Peyer's patch (tissue), 4 donors: ENCODE measurements around the gene SMTN. TPM values are rescaled to one million over a fixed set of nuclear protein-coding genes. Genes with fewer than 3 reads are reported as not detected.
A peak's percentile ranks its signal among the peaks of the same experiment; 100 is the strongest.

ENCODE experiments used
- DNase-seq, 3 donors: peaks; one replicate each; pipeline ENCODE4 v3.0.0-alpha.2; 2017 to 2019
- H3K27ac ChIP-seq, 4 donors: fragments of 200-600 bp; sonication (generic); one replicate each; pipeline ENCODE4 v1.5.1; 2016 to 2019
- H3K27me3 ChIP-seq, 2 donors: fragments of 200-600 bp; sonication (generic); one replicate each; pipeline ENCODE4 v1.5.1; 2019
- H3K36me3 ChIP-seq, 3 donors: fragments of 200-600 bp; sonication (generic); one replicate each; pipeline ENCODE4 v1.5.1; 2016 to 2019
- H3K4me1 ChIP-seq, 4 donors: fragments of 200-600 bp; sonication (generic); one replicate each; pipeline ENCODE4 v1.5.1; 2016 to 2019
- H3K4me3 ChIP-seq, 4 donors: fragments of 200-600 bp; sonication (generic); 1 replicate in 3 of 4; 2 replicates in 1 of 4; pipeline ENCODE4 v1.5.1; 2016 to 2019; ENCODE audit warnings: mild to moderate bottlenecking in 1 of 4
- H3K9me3 ChIP-seq, 4 donors: fragments of 200-600 bp; sonication (generic); one replicate each; pipeline ENCODE4 v1.5.1; 2016 to 2019; ENCODE audit warnings: mild to moderate bottlenecking in 1 of 4
- POLR2A ChIP-seq, 2 donors: fragments of 450-650 bp; IDR thresholded peaks; one replicate each; pipeline ENCODE4 v1.5.1; 2017; ENCODE audit warnings: antibody characterized with exemption in 2 of 2, mild to moderate bottlenecking in 2 of 2, moderate library complexity in 2 of 2
- total RNA-seq, 4 donors: library from RNA; depleted of rRNA; stranded (reverse); fragments of >200 nt; gene quantifications; one replicate each; pipeline ENCODE4 v1.1.0, GENCODE V29; 2016
- TF ChIP-seq, protein P1 (sequence below), 6 experiments: fragments of 450-650 bp in 4 of 6; fragments of 200-600 bp in 2 of 6; sonication (generic) in 1 of 6; IDR thresholded peaks; one replicate each; pipeline ENCODE4 v1.5.1; 2017 to 2019; ENCODE audit warnings: antibody characterized with exemption in 6 of 6, mild to moderate bottlenecking in 3 of 6, moderate library complexity in 1 of 6

SMTN gene
- 100 to 1,000 TPM in 1 of 4 donors, 10 to 100 TPM in 3; 23.1 to 124 (median 75.9) TPM for total RNA-seq

DNA sequence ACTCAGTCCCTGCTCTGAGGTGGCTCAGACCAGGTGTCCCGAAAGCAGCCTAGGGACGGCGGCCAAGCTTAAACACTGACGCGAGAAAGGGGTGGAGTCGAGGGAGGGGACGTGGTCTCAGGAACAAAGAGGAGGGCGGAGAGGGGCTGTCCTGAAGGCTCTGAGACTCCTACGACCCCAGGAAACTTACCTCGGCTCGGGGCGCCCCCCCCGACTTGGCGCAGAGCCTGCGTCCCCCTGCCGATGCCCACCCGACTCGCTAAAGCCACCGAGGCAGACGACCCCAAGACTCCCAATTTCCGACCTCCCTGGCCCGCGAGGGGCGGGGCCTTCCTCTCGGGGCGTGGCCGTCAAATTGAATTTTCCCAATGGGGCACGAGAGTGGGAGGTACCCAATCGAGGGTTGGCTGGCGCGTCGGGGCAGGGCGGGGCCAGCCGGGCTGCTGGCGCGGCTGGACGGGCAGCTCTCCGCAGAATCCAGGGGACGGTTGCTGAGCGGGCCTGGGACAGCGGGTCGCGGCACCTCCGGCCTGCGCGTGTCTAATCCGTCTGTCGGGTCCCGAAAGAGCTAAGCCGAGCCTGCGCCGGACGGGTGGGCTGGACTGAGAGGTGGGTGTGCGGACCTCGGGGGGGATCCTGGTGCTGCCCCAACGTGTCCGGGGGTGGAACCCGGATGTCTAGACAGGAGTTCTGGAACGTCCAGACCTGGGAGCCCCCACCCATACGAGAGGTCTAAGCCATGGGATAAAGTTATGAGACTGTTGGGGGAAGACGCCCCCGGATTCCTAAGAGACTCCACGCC, at the start of gene SMTN:
Gene SMTN, plus strand, starts transcription at position 471 of the 802 bp plus-strand sequence. CDS start 1,941 bp downstream, outside the sequence.
- Histone ChIP-seq H3K9me3 (no peaks in the 10 kb centered on the region), H3K27me3 (no peaks in the 10 kb centered on the region), H3K36me3 (no peaks in the 10 kb centered on the region), H3K4me1 (peaks cover 4 to 64% (median 7%) of the 10 kb centered on the region in 4 donors), H3K4me3 (peak within 1 kb of the TSS; percentile 56 to 85 (median 68)), H3K27ac (peak within 1 kb of the TSS; percentile 75 to 94 (median 85))
- TF ChIP-seq, protein P1, sequence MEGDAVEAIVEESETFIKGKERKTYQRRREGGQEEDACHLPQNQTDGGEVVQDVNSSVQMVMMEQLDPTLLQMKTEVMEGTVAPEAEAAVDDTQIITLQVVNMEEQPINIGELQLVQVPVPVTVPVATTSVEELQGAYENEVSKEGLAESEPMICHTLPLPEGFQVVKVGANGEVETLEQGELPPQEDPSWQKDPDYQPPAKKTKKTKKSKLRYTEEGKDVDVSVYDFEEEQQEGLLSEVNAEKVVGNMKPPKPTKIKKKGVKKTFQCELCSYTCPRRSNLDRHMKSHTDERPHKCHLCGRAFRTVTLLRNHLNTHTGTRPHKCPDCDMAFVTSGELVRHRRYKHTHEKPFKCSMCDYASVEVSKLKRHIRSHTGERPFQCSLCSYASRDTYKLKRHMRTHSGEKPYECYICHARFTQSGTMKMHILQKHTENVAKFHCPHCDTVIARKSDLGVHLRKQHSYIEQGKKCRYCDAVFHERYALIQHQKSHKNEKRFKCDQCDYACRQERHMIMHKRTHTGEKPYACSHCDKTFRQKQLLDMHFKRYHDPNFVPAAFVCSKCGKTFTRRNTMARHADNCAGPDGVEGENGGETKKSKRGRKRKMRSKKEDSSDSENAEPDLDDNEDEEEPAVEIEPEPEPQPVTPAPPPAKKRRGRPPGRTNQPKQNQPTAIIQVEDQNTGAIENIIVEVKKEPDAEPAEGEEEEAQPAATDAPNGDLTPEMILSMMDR (IDR thresholded peaks at IDR 0.05), result peak in 1 of 6 experiments; percentile 3
- TF ChIP-seq POLR2A (IDR thresholded peaks at IDR 0.05), result peak; percentile 86 to 95
- peak; percentile 90 to 97 (median 97) for DNase-seq

DNA sequence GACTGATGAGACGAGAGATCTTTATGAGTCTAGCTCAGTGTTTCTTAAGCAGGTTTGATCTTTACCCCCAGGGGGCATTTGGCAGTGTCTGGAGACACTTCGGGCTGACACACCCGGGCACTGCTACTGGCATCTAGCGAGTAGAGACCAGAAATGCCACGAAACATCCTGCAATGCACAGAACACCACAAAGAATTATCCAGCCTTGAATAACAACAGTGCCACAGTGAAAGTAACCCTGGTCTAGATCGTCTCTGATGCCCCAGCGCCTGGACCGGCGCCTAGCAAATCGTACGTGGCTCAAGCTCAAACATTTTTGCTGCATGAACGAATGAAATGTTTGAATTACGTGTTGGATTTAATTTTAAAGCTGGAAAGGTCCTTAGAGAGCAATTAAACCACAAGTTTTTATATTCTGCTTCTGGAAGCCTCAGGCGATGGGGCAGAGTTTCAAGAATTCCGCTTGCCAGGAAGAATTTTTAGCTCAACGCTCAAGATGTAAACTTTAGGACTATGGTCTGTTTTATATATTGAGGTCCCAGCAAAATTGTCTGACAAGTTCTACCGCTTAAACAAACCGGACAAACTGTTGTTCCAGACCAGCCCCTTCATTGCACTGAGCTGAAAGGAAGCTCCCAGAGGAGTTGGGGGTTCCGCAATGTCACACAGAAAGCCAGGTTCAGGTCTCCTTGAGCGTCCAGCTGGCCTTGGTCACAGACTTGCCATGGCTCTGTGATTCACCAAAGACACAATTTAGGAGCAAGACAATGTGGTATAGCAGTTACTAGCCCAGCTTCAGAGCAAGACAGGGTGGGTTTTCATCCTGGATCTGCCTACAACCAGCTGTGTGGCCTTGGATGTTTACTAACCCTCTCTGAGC, 44.2 kb upstream of the SMTN start:
- DNase-seq, result peak in 1 of 3 donors; percentile 72
- Histone ChIP-seq H3K4me3 (peak overlapping the region in 1 of 4 donors; percentile 3), H3K27me3 (no peaks in the 10 kb centered on the region), H3K36me3 (no peaks in the 10 kb centered on the region), H3K4me1 (peaks cover 0 to 20% (median 0%) of the 10 kb centered on the region in 4 donors), H3K27ac (peak overlapping the region in 3 of 4 donors; percentile 27 to 78 (median 59)), H3K9me3 (no peaks in the 10 kb centered on the region)
- TF ChIP-seq, protein P1 (IDR thresholded peaks at IDR 0.05), result peak in 2 of 6 experiments; percentile 38 to 40
- no peak for TF ChIP-seq POLR2A (IDR thresholded peaks at IDR 0.05)

DNA sequence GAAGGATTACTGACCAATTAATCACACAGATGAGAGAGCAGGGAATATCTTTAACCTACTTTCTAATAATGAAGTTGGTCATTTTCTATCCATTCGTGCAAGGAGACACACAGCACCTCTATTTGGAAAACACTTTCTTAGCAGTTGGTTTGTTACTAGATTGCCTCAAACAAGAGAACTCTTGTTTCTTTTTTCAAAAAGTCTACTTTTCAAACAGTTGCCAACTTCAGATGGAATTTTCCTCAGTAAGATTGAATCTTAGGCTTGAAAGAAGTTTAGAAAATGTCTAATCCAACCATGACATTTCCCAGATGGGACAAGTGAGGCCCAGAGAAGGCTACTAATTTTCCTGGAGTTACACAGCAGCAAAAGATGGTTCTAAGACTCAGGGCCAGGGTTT, 42.4 kb upstream of the SMTN start:
- H3K27me3 ChIP-seq, result no peaks in the 10 kb centered on the region
- no peaks in the 10 kb centered on the region for H3K9me3 ChIP-seq
- H3K4me1 ChIP-seq, result peaks cover 0 to 20% (median 0%) of the 10 kb centered on the region in 4 donors
- H3K27ac ChIP-seq, result peak overlapping the region in 3 of 4 donors; percentile 43 to 78 (median 62)
- H3K36me3 ChIP-seq, result no peaks in the 10 kb centered on the region
- TF ChIP-seq, protein P1 (IDR thresholded peaks at IDR 0.05), result no peak
- no peak for TF ChIP-seq POLR2A (IDR thresholded peaks at IDR 0.05)
- no peak for DNase-seq
- no peak overlapping the region for H3K4me3 ChIP-seq

DNA sequence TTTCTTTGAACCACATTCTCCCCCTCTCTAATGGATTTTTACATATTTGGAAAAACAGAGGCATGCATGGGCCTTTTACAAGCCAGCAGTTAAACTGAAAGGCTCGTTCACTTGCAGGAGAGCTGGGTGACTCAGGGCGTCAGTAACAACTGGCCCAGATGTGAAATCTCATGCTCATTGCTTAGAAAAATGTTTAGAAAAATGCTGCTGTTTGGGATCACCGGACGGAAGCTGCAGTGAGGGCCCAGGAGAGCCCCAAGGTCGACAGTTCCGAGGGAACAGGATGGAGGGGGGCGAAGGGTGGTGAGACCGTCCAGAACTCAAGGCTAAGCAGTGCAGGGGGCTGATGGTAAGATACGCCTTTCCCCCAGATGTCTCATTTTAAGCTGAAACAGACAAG, 41.7 kb upstream of the SMTN start:
- no peak for TF ChIP-seq POLR2A (IDR thresholded peaks at IDR 0.05)
- TF ChIP-seq, protein P1 (IDR thresholded peaks at IDR 0.05), result no peak
- H3K4me3 ChIP-seq, result no peak overlapping the region
- no peaks in the 10 kb centered on the region for H3K27me3 ChIP-seq
- H3K9me3 ChIP-seq, result no peaks in the 10 kb centered on the region
- peaks cover 0 to 20% (median 0%) of the 10 kb centered on the region in 4 donors for H3K4me1 ChIP-seq
- H3K27ac ChIP-seq, result peak overlapping the region; percentile 35 to 78 (median 55)
- no peaks in the 10 kb centered on the region for H3K36me3 ChIP-seq
- peak in 1 of 3 donors; percentile 48 for DNase-seq
